Stimulated activated CD8-positive, alpha-beta memory T cell treated with anti-CD3 and anti-CD28 coated beads, Interleukin-15, amount 100 ng/mL, for 4 hours (primary cell): ENCODE results near the gene CDX2.
"Not testable (repeated sequence)": the region's sequence is repeated elsewhere in the genome, so short reads cannot be mapped to it uniquely, and the experiment has no call there.

Source experiments
- DNase-seq, 2 donors: peaks; one replicate each; pipeline ENCODE4 v3.0.0-alpha.2; 2020; ENCODE audit warnings: low read depth in 2 of 2

Gene CDX2, protein sequence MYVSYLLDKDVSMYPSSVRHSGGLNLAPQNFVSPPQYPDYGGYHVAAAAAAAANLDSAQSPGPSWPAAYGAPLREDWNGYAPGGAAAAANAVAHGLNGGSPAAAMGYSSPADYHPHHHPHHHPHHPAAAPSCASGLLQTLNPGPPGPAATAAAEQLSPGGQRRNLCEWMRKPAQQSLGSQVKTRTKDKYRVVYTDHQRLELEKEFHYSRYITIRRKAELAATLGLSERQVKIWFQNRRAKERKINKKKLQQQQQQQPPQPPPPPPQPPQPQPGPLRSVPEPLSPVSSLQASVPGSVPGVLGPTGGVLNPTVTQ

GRCh38 chr13:27969082-27969865 lies at the start of gene CDX2:
CDX2 (minus strand) TSS chr13:27969315; CDS start chr13:27969006, 309 bp downstream.
- DNase-seq = no peak

DNA sequence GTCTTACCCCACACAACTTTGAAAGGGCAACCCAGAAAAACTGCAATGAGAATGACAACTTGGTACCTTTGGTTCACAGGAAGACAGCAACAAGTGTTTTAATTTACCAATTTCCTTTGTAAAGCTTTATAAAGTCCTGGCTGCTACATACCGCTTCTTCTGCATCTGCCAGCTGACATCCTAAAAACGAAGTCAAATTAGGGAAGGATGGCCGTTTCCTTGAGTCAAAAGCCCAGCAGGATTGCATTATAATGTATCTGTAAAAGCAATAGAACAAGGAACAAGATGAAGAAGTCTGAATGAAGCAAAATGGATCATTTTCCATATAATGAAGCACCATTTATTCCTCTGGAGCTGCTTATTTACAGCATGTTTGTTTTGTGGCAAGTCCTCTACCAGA lies 45.2 kb upstream of the CDX2 start:
- DNase-seq = no peak

- DNase-seq = no peak
These were observed 44.4 kb upstream of the CDX2 start for GRCh38 chr13:28013482-28013881.

DNA sequence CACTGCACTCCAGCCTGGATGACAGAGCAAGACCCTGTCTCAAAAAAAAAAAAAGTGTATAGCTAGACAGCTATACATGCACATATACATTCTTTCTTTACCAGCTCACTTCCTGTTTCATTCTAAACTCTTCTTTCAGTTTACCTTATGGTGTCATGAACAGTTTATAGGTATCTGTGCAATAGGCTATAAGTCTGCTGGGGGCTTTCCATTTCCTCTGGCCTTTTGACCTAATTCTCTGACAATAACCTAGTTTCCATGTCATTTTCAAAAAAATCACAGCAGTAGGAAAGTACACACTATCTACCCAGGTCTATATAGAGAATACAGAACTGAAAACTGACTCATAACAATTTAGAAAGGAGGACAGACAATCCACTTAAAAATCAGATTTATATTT lies 43.8 kb upstream of the CDX2 start:
- no peak for DNase-seq

DNA sequence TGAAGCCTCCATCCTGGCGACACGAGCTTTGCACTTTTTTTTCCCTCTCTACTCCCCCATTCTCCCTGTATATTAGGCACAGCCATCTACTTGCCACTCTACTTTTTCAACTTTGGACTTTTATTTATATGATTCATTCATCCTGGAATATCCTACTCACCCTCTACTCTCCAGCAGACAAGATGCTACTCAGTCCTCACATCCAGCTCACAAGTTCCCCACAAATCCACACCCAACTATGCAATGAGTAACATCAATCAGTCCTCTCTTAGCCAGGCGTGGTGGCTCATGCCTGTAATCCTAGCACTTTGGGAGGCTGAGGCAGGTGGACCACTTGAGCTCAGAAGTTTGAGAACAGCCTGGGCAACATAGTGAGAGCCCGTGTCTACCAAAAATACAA lies 43.3 kb upstream of the CDX2 start:
- DNase-seq = no peak

DNA sequence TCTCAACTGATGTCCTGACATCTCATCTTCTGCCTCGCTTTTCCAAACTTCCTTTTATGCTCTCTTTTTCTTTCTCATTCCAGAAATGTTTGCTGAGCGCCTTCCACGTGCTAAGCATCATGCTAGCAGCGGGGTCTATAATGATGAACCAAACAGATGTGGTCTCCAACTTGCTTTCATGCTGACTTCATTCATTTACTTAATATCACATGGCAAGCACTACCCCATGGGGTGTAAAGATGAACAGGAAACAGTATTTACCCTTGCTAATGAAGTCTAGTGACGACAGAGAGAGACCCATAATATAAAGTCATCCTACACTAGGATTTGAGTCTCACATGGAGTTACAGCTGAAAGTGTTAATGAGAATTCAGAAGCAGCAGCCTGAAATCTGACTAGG lies 40.9 kb upstream of the CDX2 start:
- no peak for DNase-seq

DNA sequence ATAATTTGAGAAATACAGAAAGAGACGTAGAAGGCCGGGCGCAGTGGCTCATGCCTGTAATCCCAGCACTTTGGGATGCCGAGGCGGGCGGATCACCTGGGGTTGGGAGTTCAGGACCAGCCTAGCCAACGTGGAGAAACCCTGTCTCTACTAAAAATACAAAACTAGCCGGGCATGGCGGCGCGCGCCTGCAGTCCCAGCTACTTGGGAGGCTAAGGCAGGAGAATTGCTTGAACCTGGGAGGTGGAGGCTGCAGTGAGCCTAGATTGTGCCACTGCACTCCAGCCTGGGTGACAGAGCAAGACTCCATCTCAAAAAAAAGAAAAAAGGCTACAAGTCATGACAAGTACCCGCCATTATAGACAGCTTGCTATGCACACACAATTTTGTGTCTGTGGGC lies 35.9 kb upstream of the CDX2 start:
- DNase-seq = not testable (repeated sequence)

DNA sequence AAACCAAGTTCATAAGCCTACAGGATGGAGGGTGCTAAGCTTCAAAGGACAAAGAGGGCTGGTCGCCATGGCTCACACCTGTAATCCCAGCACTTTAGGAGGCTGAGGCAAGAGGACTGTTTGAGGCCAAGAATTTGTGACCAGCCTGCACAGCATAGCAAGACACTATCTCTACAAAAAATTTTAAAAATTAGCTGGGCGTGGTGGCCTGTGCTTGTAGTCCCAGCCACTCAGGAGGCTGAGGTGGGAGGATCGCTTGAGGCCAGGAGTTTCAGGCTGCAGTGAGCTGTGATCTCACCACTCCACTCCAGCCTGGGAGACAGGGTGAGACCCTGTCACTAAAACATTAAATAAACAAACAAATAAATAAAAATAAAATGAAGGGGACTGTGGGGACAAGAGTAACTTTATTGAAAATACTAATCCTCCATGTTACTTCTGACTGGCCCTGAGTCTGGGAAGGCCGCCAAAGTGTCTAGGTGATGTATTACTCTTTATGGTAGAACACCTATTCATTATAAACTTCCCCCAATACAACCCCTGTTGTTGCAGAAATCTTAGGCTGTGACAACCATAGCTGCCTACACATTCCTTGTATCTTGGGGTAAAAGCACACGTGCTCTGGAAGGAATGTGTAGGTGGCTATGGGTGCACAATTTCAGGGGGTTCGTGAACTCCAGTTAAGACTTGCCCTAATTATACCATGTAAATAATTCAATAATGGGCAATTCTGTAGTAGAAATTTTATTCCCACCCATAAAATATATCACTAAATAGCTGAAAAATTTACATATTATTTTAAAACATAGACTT lies 34.0 kb upstream of the CDX2 start:
- no peak for DNase-seq

DNA sequence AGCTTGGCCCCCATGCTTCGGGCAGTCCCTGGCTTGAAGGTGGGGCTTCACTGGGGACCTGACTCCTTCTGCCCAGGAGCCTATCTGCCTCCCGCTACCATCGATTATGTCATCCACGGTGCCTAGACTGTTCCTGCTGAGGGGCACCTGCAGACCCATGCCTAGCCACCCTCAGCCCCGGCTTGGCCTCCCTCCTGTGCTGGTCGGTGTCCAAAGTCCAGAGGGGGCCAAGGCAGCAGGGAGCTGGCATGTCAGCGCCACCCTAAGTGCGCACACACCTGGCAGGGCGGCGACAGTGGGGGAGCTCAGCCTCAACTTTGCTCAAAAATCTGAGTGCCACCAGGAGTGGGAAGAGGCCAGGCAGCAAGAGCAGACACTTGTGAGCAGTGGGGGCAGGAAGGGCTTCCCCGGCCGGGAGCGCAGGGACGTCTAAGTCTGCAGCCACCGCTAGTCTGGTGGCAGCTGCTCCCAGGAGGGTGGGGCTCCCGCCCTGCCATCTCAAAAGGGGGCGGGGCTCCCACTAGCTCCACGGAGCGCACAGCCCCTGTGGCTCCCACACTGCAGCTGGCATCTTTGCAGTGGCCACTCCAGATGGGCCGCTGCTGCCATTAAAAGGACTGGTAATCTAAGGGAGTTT lies 32.8 kb upstream of the CDX2 start:
- no peak for DNase-seq

- DNase-seq = no peak
These were observed 31.9 kb upstream of the CDX2 start for GRCh38 chr13:28001049-28001448.

- DNase-seq = no peak
These were observed 31.5 kb upstream of the CDX2 start for GRCh38 chr13:28000567-28000966.

DNA sequence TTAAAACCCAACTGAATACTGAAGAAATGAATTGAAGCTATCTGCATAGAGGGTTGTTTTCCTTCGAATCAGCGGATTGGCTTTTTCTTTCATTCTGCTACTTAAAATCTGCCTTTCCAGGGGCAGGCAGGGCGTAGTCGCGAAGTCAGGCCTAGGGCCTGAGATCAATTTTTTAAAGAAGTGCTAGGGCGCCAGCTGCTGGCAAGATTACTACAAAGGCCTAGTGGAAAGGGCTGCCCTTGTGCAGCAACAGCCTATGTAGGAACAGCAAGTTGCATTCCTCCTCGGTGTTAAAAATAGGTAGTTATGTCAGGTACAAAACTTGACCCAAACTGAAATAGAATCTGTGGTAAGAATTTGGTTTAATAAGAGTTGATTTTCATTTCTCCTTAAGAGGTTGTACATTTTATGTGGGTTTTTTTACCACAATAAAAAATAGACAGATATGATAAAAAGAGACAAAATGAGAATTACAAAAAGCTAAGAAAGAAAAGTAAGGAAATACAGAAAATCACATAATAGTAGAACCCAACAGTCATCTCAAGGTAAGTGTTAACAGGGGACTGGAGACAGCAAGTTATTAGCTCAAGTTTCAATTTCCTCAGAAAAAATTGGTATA lies 28.9 kb upstream of the CDX2 start:
- no peak for DNase-seq

GRCh38 chr13:27991881-27992280 lies 22.8 kb upstream of the CDX2 start:
- DNase-seq = no peak

DNA sequence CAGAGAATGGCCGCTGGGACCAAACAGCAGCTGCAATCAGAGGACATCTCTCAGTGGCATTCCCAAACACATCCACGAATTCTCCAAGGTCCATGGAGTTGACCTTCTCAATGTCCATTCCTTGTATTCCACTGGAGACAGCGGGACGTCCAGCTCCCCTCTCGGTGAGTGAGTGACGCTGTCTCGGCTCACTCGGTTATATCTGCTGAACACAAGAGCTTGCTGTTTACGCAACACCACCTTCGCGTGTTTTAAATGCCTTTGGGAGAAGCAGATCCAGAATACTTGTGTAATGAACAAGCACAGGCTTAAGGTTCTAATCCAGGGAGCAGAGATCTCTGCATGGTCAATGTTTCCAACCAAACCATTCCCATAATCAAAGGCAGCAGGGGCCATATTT lies 19.4 kb upstream of the CDX2 start, which contains the start of gene URAD:
URAD (minus strand) TSS at position 174 of the 400 bp plus-strand sequence; CDS start at position 118, 56 bp downstream.
- no peak for DNase-seq

- DNase-seq = no peak
These were observed 16.5 kb upstream of the CDX2 start for GRCh38 chr13:27985600-27985999.

- no peak for DNase-seq
These were observed 13.2 kb upstream of the CDX2 start for GRCh38 chr13:27982361-27982760.

DNA sequence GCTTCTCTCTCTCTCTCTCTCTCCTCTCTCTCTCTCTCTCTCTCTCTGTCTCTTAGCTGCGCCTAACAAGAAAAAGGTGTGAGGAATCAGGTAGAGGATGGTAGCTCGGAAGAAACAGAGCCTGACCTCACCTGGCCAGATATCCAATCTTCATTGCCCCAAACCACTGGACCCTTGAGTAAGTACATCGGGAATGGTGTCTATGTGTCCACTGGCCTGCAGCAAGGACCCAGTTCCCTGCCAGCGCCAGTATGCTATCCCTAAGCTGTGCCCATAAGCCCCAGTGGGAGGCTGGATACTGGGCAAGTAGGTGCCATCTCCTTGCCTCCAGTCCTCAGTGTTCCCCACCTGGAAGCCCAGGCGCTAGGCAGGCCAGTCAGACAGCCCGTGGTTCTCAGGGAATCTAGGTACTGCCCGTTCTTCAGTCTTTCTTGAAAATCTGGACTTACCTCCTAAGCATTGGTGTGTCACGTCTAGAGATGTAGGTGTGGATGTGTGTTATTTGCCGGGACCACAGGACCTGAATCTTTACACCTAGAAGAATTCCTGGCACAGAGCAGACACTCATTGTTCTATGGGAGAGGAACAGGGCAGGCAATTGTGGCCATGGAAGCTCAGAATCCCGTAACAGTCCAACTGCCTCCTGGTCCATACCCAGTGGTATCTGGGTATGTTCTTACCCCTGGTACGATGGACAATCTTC lies 12.0 kb upstream of the CDX2 start:
- DNase-seq = no peak

DNA sequence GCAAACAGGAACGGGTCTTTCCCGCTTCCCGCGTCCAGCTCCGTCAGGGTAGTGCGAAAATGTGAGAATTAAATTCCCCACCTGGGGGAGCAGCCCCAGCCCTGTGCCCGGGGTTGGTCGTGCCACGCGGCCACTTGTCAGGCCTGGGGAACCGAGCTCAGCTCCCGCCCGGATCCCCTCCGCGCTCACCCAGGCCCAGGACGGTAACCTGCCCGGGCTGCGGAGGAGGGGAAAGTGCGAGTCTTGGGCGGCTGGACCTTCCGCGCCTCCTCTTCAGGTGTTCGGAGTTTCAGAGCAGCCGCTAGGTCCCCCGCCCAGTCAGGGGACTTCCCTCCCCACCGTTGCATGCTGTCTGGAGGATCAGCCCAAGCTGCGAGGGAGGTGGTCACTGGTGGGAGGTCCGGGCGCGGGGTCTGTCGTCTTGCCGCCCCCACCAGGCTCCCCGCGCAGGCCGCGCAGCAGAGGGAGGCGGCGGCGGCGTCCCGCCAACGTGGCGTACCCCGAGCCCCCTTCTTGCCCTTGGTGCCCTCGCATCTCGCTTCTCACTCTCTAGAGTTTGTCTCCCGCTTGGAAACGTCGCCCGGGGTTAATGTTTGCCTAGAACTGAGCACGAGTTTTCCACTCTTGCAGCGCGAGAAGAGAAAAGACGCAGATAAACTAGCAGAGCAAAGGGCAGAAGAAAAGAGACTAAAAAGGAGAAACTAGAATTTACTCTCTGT lies 11.3 kb upstream of the CDX2 start:
- no peak for DNase-seq

DNA sequence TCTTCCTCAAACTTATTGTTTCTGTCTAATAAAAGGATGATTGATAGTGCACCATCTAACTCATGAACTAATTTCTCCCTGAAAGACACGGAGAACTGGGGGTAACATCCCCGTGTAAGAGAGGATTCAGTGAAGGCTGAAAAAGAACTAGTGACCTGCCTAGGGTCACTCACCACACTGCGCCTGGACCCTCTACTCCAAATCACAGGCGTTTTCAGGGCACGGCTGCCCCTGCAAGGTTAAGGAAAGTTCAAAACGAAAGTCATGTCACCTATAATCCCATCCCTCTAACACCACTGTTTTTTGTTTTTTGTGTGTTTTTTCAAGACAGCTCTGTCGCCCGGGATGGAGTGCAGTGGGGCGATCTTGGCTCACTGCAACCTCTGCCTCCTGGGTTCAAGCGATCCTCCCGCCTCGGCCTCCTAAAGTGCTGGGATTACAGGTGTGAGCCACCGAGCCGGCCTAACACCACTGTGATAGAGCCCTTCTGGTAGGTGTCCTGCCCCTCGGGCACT lies 10.7 kb upstream of the CDX2 start:
- no peak for DNase-seq
